SK-N-SH (cell line): Measurements from ENCODE around the gene MRPL27. TPM values are rescaled to one million over a fixed set of nuclear protein-coding genes. Genes with fewer than 3 reads are reported as not detected.

Experiments
- CTCF ChIA-PET: fragments of 300-600, 350-600 bp; formaldehyde crosslinking; extraction: SDS; loops from one replicate; lab custom pipeline; 2021; lab: Yijun Ruan, JAX
- POLR2A ChIA-PET: fragments of 350-600 bp; sonication (Branson Sonifier 250); formaldehyde crosslinking; extraction: SDS; loops from one replicate; lab custom pipeline; 2020; ENCODE audit warnings: antibody characterized with exemption, inconsistent platforms; lab: Yijun Ruan, JAX
- DNase-seq: peaks from one replicate; pipeline ENCODE4 v3.0.0; 2012
- H2AFZ ChIP-seq: fragments of 200-600 bp; sonication (generic); 2 replicates; pipeline ENCODE4 v1.8.1; 2016; ENCODE audit warnings: antibody characterized with exemption, mild to moderate bottlenecking, low read depth
- H3F3A ChIP-seq: fragments of 200-600 bp; sonication (generic); replicated peaks from 2 replicates; pipeline ENCODE3; 2016; ENCODE audit warnings: antibody characterized with exemption, mild to moderate bottlenecking; ENCODE audit not compliant: insufficient read depth
- H3K27ac ChIP-seq, 2 experiments: fragments of 200-500 bp in 1 of 2; fragments of 200-600 bp in 1 of 2; sonication (Bioruptor generic) in 1 of 2; sonication (generic), shearing (Covaris generic) in 1 of 2; 2 replicates each; pipeline versions ENCODE4 v1.5.1 to v1.6.1; 2014 to 2016; ENCODE audit warnings: low read depth in 2 of 2, inconsistent platforms in 1 of 2, low read length in 1 of 2, mild to moderate bottlenecking in 1 of 2, mixed read lengths in 1 of 2
- H3K27me3 ChIP-seq: fragments of 200-600 bp; sonication (generic), shearing (Covaris generic); 2 replicates; pipeline ENCODE4 v1.6.1; 2016; ENCODE audit warnings: mixed run types; ENCODE audit not compliant: insufficient read depth
- H3K36me3 ChIP-seq, 2 experiments: fragments of 200-500 bp in 1 of 2; fragments of 200-600 bp in 1 of 2; sonication (Bioruptor generic) in 1 of 2; sonication (generic) in 1 of 2; replicated peaks in 1 of 2; 2 replicates each; pipeline versions ENCODE3 to v1.5.1; 2014 to 2016; ENCODE audit warnings: low read length in 1 of 2, mild to moderate bottlenecking in 1 of 2; ENCODE audit not compliant: insufficient read depth in 2 of 2, control insufficient read depth in 1 of 2
- H3K4me1 ChIP-seq, 2 experiments: fragments of 200-500 bp in 1 of 2; fragments of 200-600 bp in 1 of 2; sonication (Bioruptor generic) in 1 of 2; sonication (generic), shearing (Covaris generic) in 1 of 2; 2 replicates each; pipeline versions ENCODE4 v1.5.1 to v1.6.1; 2014 to 2016; ENCODE audit warnings: low read depth in 1 of 2, low read length in 1 of 2, mixed run types in 1 of 2; ENCODE audit not compliant: insufficient read depth in 2 of 2, control insufficient read depth in 1 of 2
- H3K4me2 ChIP-seq: fragments of 200-600 bp; sonication (generic), shearing (Covaris generic); 2 replicates; pipeline ENCODE4 v1.6.1; 2017; ENCODE audit warnings: mixed run types
- H3K4me3 ChIP-seq, 2 experiments: fragments of 200-500 bp in 1 of 2; fragments of 200-600 bp in 1 of 2; sonication (Bioruptor generic) in 1 of 2; sonication (generic), shearing (Covaris generic) in 1 of 2; 2 replicates each; pipeline versions ENCODE4 v1.5.1 to v1.8.1; 2014 to 2016; ENCODE audit warnings: low read depth in 2 of 2, inconsistent platforms in 1 of 2, low read length in 1 of 2, mild to moderate bottlenecking in 1 of 2, mixed read lengths in 1 of 2, moderate library complexity in 1 of 2
- H3K79me2 ChIP-seq: fragments of 200-600 bp; sonication (generic); 2 replicates; pipeline ENCODE4 v1.8.1; 2017; ENCODE audit warnings: mild to moderate bottlenecking; ENCODE audit not compliant: insufficient read depth
- H3K9ac ChIP-seq: fragments of 200-600 bp; sonication (generic); 2 replicates; pipeline ENCODE4 v1.6.1; 2017; ENCODE audit warnings: mixed run types
- H3K9me2 ChIP-seq: fragments of 200-600 bp; sonication (generic); 2 replicates; pipeline ENCODE4 v1.6.1; 2017; ENCODE audit warnings: mixed run types
- H3K9me3 ChIP-seq: fragments of 200-600 bp; sonication (generic); 2 replicates; pipeline ENCODE4 v1.6.1; 2017; ENCODE audit warnings: mixed run types, mild to moderate bottlenecking, moderate library complexity
- H4K20me1 ChIP-seq: fragments of 200-600 bp; sonication (generic); 2 replicates; pipeline ENCODE4 v1.6.1; 2017; ENCODE audit warnings: mild to moderate bottlenecking, mixed run types; ENCODE audit not compliant: insufficient read depth
- CTCF ChIP-seq: fragments of 200-600 bp; sonication (generic); IDR thresholded peaks from 2 replicates; pipeline ENCODE4 v1.6.1; 2017; ENCODE audit warnings: antibody characterized with exemption, mild to moderate bottlenecking, moderate library complexity
- IRF3 ChIP-seq: fragments of 150-350 bp; IDR thresholded peaks from 2 replicates; pipeline ENCODE4 v1.6.1; 2016; ENCODE audit warnings: mild to moderate bottlenecking, low read depth, low read length
- JUND ChIP-seq: IDR thresholded peaks from 2 replicates; pipeline ENCODE4 v1.4.0; 2012
- MXI1 ChIP-seq: IDR thresholded peaks from 2 replicates; pipeline ENCODE4 v1.6.1; 2012; ENCODE audit warnings: mild to moderate bottlenecking, low read depth, low read length, improper control_type of control experiment
- NFIC ChIP-seq: IDR thresholded peaks from 2 replicates; pipeline ENCODE4 v1.4.0; 2012; ENCODE audit warnings: borderline replicate concordance
- PBX3 ChIP-seq: IDR thresholded peaks from 2 replicates; pipeline ENCODE4; 2012
- POLR2AphosphoS5 ChIP-seq: IDR thresholded peaks from 2 replicates; pipeline ENCODE4 v1.6.1; 2012; ENCODE audit warnings: low read depth, low read length
- RAD21 ChIP-seq: IDR thresholded peaks from 2 replicates; pipeline ENCODE4 v1.6.1; 2012; ENCODE audit warnings: mild to moderate bottlenecking, low read length
- RCOR1 ChIP-seq: fragments of 150-350 bp; IDR thresholded peaks from 2 replicates; pipeline ENCODE4 v1.6.1; 2017; ENCODE audit warnings: antibody characterized with exemption, low read length
- SIN3A ChIP-seq: IDR thresholded peaks from 2 replicates; pipeline ENCODE4 v1.6.1; 2012; ENCODE audit warnings: low read depth, mild to moderate bottlenecking, low read length, moderate library complexity, borderline replicate concordance
- SMC3 ChIP-seq: IDR thresholded peaks from 2 replicates; pipeline ENCODE4 v1.6.1; 2012; ENCODE audit warnings: low read depth, low read length, improper control_type of control experiment
- TAF1 ChIP-seq: IDR thresholded peaks from 2 replicates; pipeline ENCODE4 v1.6.1; 2012; ENCODE audit warnings: low read depth, mild to moderate bottlenecking, low read length, moderate library complexity, borderline replicate concordance
- TCF12 ChIP-seq: IDR thresholded peaks from 2 replicates; pipeline ENCODE4 v1.4.0; 2012
- TEAD4 ChIP-seq: IDR thresholded peaks from 2 replicates; pipeline ENCODE4 v1.4.0; 2012; ENCODE audit warnings: mild to moderate bottlenecking, borderline replicate concordance; ENCODE audit not compliant: insufficient read depth
- YY1 ChIP-seq: IDR thresholded peaks from 2 replicates; pipeline ENCODE4 v1.4.0; 2012; ENCODE audit warnings: low read depth, mild to moderate bottlenecking
- WGBS: methylation state at CpG from one replicate; pipeline ENCODE4 v1.1.6; 2017; ENCODE audit warnings: low lambda C conversion rate; 5-methylcytosine and 5-hydroxymethylcytosine counted together
- polyA plus RNA-seq, 3 experiments: library from polyadenylated mRNA; depleted of rRNA; stranded (reverse); fragments of >200 nt; gene quantifications; 2 replicates each; pipeline ENCODE4 v1.2.3, GENCODE V29; 2012
- TF ChIP-seq, protein P1 (sequence below): IDR thresholded peaks from 2 replicates; pipeline ENCODE4 v1.4.0; 2012; ENCODE audit warnings: low read depth, borderline replicate concordance

MRPL27 gene
- polyA plus RNA-seq, 1 of the 3 experiments (the other 2 are of a cell fraction): 266 TPM

DNA sequence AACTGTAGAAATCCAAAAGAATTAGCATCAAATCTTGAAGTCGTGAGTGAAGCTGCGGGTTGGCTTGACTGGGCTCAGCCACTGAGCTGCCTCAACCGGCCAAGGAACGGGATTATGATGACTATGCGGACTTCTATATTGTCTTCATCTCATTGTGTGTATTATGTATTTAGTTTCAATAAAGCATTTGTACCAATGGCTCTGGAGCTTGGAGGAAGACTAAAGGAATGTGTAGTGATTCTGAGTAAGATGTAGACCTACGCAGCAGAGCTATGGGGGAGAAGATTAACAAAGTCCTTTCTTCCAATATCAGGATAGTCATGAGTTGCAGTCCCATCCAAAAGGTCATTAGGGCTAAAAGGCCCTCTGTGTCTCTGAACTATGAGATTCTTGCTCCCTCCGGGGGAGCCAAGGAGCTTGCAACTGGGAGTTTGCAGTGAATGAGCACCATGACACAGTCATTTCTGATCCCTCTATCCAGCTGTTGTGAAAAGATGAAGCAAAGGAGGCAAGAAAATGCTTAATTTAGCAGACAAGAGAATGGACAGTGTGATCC, 8.4 kb upstream of the MRPL27 start:
- POLR2A ChIA-PET: interaction anchor here (1.0 to 2.7 kb wide), 3 partner anchors 9 to 16 kb away, joined by 3 to 12 read pairs (median 3); partner anchors contain the start of gene LRRC59
- 89% methylated on average over 7 of the region's 7 CpGs for WGBS
- H2AFZ ChIP-seq: no peak overlapping the region
- H3K27ac ChIP-seq: no peak overlapping the region
- CTCF ChIA-PET: interaction anchor here (0.8 to 3.0 kb wide), 11 partner anchors 10 to 181 kb away, joined by 3 to 27 read pairs (median 4); partner anchors contain the start of gene LRRC59
- H3K9ac ChIP-seq: no peak overlapping the region
- no peak overlapping the region for H3K4me2 ChIP-seq
- DNase-seq: no peak
- peaks cover 2% of the 10 kb centered on the region; the same call in 1 of the 2 replicates for H4K20me1 ChIP-seq
- no peaks in the 10 kb centered on the region for H3K9me3 ChIP-seq
- peaks cover 51 to 77% of the 10 kb centered on the region in 2 experiments for H3K36me3 ChIP-seq
- peaks cover 34% of the 10 kb centered on the region for H3F3A ChIP-seq
- H3K27me3 ChIP-seq: no peaks in the 10 kb centered on the region
- no peaks in the 10 kb centered on the region for H3K9me2 ChIP-seq
- TF ChIP-seq NFIC (no peak), MXI1 (no peak), PBX3 (no peak), TEAD4 (no peak), IRF3 (no peak), CTCF (no peak), SIN3A (no peak), SMC3 (no peak), RCOR1 (no peak), YY1 (no peak), TCF12 (no peak), JUND (no peak), TAF1 (no peak), RAD21 (no peak), POLR2AphosphoS5 (no peak)
- TF ChIP-seq, protein P1, sequence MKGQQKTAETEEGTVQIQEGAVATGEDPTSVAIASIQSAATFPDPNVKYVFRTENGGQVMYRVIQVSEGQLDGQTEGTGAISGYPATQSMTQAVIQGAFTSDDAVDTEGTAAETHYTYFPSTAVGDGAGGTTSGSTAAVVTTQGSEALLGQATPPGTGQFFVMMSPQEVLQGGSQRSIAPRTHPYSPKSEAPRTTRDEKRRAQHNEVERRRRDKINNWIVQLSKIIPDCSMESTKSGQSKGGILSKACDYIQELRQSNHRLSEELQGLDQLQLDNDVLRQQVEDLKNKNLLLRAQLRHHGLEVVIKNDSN: no peak
- no peak overlapping the region for H3K4me3 ChIP-seq
- H3K79me2 ChIP-seq: no peaks in the 10 kb centered on the region; the same call in none of the 2 replicates
- peaks cover 0 to 3% of the 10 kb centered on the region in 2 experiments; a peak in 1 of 4 replicates for H3K4me1 ChIP-seq
